Myocyte (in vitro differentiated cells): Measurements from ENCODE around the gene MGAT4C. TPM values are rescaled to one million over a fixed set of nuclear protein-coding genes. Genes with fewer than 3 reads are reported as not detected.
"Not testable (repeated sequence)": the region's sequence is repeated elsewhere in the genome, so short reads cannot be mapped to it uniquely, and the experiment has no call there.

ENCODE experiments used
- DNase-seq: peaks from one replicate; pipeline ENCODE4 v3.0.0-alpha.2; 2012; ENCODE audit warnings: low read depth
- polyA plus RNA-seq: library from polyadenylated mRNA; unstranded; fragments of >200 nt; gene quantifications from one replicate; pipeline ENCODE4 v1.2.1, GENCODE V29; 2012; ENCODE audit warnings: missing spikeins
- total RNA-seq: library from RNA; depleted of rRNA; stranded (reverse); fragments of >200 nt; gene quantifications from 2 replicates; pipeline ENCODE4 v1.2.3, GENCODE V29; 2014

The MGAT4C gene
- not detected in 2 replicates for total RNA-seq
- polyA plus RNA-seq, result not detected

GRCh38 chr12:86256163-86256562, at the start of gene MGAT4C:
Gene MGAT4C, minus strand, starts transcription at chr12:86256391.
- no peak for DNase-seq

DNA sequence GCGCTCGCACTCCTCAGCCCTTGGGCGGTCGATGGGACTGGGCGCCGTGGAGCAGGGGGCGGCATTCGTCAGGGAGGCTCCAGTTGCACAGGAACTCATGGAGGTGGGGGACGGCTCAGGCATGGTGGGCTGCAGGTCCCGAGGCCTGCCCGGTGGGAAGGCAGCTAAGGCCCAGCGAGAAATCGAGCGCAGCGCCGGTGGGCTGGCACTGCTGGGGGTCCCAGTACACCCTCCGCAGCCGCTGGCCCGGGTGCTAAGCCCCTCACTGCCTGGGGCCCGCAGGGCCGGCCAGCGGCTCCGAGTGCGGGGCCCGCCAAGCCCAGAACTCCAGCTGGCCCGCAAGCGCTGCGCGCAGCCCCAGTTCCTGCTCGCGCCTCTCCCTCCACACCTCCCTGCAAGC, 40.2 kb upstream of the MGAT4C start:
- not testable (repeated sequence) for DNase-seq

DNA sequence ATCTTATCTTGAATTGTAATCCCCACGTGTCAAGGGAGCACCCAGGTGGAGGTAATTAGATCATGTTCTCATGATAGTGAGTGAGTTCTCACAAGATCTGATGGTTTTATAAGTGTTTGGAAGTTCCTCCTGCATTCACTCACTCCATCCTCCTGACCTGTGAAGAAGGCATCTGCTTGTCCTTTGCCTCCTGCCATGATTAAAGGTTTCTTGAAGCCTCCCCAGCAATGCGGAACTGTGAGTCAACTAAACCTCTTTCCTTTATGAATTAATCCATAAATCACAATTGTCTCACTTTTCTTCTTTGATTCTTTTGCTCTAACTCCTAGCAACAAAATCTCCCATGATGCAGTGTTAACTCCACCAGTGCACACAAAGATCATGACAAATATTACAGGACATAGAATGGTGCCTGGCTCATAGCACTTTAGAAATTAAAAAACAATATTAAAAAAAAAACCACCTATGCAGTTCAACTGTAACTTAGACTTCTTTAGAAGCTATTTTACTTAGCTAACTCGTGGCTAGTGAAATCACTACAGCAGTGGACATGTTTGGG, 37.6 kb upstream of the MGAT4C start:
- DNase-seq, result no peak

GRCh38 chr12:86292480-86292879, 36.3 kb upstream of the MGAT4C start:
- no peak for DNase-seq

- no peak for DNase-seq
Observed at GRCh38 chr12:86290615-86291014, 34.4 kb upstream of the MGAT4C start.

GRCh38 chr12:86286119-86286518, 29.9 kb upstream of the MGAT4C start:
- no peak for DNase-seq

DNA sequence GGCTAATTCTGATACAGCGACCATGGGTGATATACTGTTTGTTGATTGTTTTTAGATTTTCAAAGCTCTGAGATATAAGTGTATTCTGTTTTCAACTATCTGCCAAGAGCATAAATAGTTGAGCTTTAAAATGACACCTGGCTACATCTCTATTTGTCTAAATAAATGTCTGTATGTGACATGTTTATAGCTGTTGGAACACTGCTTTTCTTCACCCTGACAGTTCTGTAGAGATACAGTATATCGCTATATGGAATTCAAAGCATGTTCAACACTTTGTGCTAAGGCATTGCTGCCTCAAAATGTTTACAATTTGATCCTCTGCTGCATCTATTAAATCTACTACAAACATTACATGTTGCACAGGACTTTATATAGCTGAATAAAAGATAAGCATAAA, 27.4 kb upstream of the MGAT4C start:
- no peak for DNase-seq

- no peak for DNase-seq
Observed at GRCh38 chr12:86275356-86275755, 19.2 kb upstream of the MGAT4C start.

DNA sequence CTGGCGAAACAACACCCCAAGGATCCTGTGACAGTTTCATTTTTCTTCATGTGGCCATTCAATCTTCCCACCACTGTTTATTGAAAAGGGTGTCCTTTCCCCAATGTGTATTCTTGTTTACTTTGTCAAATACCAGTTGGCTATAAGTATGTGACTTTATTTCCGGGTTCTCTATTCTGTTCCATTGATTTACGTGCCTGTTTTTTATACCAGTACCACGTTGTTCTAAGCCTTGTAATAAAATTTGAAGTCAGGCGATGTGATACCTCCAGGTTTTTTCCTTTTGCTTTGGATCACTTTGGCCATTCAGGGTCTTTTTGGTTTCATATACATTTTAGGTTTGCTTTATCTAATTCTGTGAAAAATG, 9.1 kb upstream of the MGAT4C start:
- DNase-seq, result no peak

GRCh38 chr12:86264451-86265328, 8.5 kb upstream of the MGAT4C start:
- peak; percentile 5 for DNase-seq

- no peak for DNase-seq
Observed at GRCh38 chr12:86261578-86261977, 5.4 kb upstream of the MGAT4C start.

GRCh38 chr12:86261142-86261541, 5.0 kb upstream of the MGAT4C start:
- DNase-seq, result no peak

DNA sequence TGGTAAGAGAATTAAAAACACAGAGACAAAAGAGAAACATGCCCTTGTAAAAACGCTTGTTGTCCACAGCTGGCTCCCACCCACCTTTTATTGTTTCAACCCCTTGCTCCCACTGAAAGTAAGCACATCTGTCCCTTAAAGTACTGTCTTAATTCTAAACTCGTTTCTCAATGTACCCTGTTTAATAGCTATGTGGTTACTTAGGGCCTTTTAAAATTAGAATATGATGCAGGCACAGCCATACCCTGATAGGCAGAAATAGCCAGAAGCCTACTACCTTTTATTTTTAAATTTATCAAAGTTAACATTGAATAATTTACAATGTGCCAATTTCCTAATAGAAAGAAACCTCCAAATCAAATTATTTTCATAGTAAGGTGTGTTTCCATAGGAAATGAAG, 4.0 kb upstream of the MGAT4C start:
- DNase-seq, result no peak

DNA sequence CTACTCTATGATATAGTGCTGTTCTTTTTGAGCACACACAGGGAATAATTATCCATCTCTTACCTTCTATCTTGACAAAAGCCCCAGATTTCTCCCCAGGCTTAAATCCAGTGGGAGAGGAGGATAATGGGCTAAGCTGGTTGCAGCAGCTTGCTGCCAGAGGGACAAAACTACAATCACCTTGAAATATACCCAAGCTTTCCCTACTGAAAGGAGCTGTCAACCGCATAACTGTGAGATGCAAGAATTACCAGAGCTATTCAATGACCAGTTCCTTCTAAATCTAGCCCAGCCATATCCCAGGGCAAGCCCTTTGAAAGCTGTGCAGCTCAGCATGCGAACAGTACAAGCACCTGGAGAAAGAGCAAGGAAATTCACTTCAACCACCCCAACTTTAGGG, 943 bp upstream of the MGAT4C start:
- DNase-seq, result no peak

GRCh38 chr12:86254399-86255107, 1.6 kb downstream of the MGAT4C start:
- no peak for DNase-seq

GRCh38 chr12:86249851-86250250, 6.3 kb downstream of the MGAT4C start:
- peak; percentile 30 for DNase-seq

DNA sequence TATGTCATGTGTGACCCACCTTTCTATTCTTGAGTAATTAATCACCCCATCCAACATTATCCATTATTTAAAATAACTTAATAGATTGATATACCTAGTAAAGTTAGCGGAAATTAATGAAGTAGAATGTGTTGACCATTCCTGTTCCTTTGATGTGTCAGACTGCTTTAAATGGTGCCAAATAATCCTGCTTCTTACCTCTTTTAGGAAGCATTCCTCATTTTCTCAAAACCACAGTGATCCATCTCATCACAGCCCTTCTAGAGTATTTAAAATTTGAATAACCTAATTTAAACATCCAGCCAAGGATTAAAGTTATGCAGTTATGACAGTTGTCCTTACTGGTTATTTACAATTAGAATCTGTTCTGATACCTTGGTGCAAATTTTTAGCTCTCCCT, 6.9 kb downstream of the MGAT4C start:
- no peak for DNase-seq

GRCh38 chr12:86247871-86248270, 8.3 kb downstream of the MGAT4C start:
- no peak for DNase-seq

DNA sequence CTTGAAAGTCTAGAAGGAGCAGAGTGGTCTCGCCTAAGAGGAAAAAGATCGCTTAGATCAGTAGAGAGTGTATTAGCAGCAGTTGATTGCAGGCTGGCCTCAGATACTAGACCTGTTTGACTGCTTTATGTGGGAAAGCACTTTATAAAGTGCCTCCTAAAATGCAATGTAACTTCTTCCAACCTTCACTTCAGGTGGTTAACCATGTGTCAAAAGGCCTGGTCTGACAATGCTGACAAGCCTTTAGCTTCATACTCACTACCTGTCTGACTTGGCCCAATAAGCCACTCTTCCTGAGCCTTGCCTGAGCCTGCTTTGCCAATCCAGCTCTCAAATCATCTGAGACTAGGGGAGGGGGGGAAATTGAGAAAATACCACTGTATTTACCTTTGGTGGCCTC, 14.6 kb downstream of the MGAT4C start:
- no peak for DNase-seq

DNA sequence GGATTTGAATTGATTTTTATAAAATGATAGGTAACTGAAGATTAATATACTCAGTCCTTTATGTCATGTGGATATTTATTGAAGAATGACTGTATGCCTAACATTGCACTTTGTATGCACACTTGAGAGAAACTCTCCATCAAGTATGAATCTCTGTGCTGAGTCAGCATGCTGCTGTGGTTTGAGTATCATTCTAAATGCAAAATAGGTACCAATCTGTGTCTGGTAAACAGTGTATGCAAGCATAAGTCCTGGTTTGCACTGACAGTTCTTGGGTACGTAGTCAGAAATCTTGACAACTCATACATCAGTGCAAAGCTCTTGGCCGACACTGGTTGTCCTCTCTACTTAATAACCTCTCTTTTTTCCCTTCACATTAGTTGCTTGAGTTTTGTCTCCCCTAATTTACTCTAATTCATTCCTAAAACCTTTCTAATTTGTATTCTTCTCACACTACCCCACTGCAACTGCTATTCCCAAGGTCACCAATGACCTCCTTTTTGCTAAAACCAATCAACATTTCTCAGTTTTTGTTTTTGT, 21.8 kb downstream of the MGAT4C start:
- no peak for DNase-seq

- DNase-seq, result peak; percentile 6
Observed at GRCh38 chr12:86233126-86233525, 23.1 kb downstream of the MGAT4C start.

GRCh38 chr12:86230516-86231146, 25.6 kb downstream of the MGAT4C start:
- DNase-seq, result peak; percentile 45
